Posterior cingulate gyrus (tissue), 11 donors: ENCODE measurements around the gene MYO1D.
"Not testable (repeated sequence)": the region's sequence is repeated elsewhere in the genome, so short reads cannot be mapped to it uniquely, and the experiment has no call there.

Experiments
- DNase-seq, 10 donors: peaks; one replicate each; pipeline versions ENCODE4 v3.0.0 to v3.0.0-alpha.2; 2020 to 2021; ENCODE audit warnings: mixed read lengths in 3 of 10
- intact Hi-C: fragments of 100-400 bp; cut with DNase I; formaldehyde crosslinking; loops from one replicate; pipeline ENCODE4 v1.15.1; 2023

Gene MYO1D

DNA sequence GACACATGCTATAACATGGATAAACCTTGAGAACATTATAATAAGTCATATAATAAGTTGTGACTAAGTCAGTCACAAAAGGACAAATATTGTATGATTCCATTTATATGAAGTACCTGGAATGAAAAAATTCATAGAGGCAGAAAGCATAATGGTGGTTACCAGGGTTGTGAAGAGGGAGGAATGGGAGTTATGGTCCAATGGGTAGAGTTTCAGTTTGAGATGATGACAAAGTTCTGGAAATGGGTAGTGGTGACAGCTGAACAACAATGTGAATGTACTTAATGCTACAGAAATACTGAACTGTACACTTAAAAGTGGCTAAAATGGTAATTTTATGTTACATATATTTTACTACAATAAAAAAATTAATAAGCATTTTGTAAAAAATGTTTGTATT lies 49.7 kb downstream of the MYO1D start:
- intact Hi-C loops, result no loop called here
- DNase-seq, result no peak

- DNase-seq, result no peak
- intact Hi-C loops, result no loop called here
These were observed 50.8 kb downstream of the MYO1D start for GRCh38 chr17:32826076-32826475.

- intact Hi-C loops, result no loop called here
- no peak for DNase-seq
These were observed 52.6 kb downstream of the MYO1D start for GRCh38 chr17:32824334-32824733.

DNA sequence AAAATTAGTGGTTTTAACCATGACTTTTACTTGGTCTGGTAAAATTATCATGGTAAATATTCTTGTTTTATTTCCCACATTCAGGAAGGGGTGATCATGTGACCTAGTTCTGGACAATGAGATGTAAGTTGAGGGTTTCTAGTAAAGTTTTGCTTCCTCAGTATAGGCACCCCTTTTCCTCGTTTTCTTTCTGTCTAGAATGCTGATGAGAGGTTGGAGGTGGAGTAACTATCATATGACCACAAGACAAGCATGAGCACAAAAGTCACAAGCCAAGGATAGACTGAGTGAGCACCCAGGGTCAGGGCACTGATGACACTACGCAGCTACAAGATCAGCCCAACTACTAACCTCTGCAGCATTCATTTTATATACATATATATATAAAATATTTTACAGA lies 53.9 kb downstream of the MYO1D start:
- intact Hi-C loops, result no loop called here
- DNase-seq, result no peak

DNA sequence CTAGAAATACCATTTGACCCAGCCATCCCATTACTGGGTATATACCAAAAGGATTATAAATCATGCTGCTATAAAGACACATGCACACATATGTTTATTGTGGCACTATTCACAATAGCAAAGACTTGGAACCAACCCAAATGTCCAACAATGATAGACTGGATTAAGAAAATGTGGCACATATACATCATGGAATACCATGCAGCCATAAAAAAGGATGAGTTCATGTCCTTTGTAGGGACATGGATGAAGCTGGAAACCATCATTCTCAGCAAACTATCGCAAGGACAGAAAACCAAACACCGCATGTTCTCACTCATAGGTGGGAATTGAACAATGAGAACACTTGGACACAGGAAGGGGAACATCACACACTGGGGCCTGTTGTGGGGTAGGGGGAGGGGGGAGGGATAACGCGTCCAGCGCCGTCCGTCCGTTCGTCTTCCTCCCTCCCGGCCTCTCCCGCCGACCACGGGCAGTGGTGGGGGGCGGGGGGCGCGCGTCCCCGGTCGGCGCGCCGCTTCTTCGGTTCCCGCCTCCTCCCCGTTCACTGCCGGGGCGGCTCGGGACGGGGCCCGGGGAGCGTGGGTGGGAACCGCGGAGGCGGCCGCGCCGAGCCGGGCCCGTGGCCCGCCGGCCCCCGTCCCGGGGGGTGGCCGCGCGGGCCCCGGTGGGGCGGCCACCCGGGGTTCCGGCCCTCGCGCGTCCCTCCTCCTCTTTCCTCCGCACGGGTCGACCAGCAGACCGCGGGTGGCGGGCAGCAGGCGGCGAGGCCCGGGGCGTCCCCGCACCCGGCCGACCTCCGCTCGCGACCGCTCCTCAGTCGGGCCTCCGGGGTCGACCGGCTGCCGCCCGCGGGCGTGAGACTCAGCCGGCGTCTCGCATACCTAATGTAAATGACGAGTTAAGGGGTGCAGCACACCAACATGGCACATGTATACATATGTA lies 54.7 kb downstream of the MYO1D start:
- peak in 1 of 10 donors; percentile 59 for DNase-seq
- intact Hi-C loops, result not testable (repeated sequence)

GRCh38 chr17:32820440-32820839 lies 56.5 kb downstream of the MYO1D start:
- intact Hi-C loops, result no loop called here
- no peak for DNase-seq

GRCh38 chr17:32819787-32820186 lies 57.1 kb downstream of the MYO1D start:
- intact Hi-C loops, result no loop called here
- DNase-seq, result no peak

- no peak for DNase-seq
- intact Hi-C loops, result no loop called here
These were observed 57.9 kb downstream of the MYO1D start for GRCh38 chr17:32819035-32819434.

DNA sequence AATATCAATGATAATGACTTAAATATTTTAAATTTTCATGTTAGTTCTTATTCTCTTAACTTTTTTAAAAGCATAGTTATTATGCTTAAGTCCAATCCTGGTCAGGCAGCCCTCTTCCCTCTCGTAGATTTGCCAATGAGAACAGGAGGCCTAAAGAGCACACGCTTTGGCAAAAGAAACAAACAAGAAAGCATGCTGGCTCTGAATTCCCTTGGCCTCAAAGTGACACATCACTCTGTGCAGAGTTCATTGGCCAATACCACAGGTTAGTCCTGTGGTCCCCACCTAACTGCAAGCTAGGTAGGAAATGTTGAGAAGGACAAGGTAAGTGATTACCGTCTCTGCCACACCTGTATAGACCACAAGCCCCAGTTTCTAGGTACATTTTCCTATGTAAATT lies 61.5 kb downstream of the MYO1D start:
- intact Hi-C loops, result no loop called here
- DNase-seq, result no peak

GRCh38 chr17:32814836-32815235 lies 62.1 kb downstream of the MYO1D start:
- intact Hi-C loops, result no loop called here
- DNase-seq, result no peak

DNA sequence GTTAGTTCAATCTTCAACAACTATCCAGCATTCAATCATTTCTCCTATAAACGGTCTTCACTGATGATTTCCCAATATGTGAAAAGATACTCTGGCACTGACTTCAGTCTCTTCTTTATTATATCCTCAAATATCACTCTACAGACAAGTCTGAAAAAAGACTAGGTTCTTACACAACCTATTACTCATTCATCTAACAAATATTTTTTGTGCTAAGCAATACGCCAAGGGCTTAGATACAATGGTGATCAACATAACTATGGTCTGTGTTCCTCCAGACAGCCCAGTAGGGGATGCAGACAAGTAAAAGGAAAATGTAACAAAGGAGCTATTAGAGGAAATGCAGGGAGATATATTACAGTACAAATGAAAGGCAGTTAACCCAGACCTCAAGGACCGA lies 63.9 kb downstream of the MYO1D start:
- intact Hi-C loops, result no loop called here
- no peak for DNase-seq

- no peak for DNase-seq
- intact Hi-C loops, result no loop called here
These were observed 66.2 kb downstream of the MYO1D start for GRCh38 chr17:32810690-32811089.

- no peak for DNase-seq
- intact Hi-C loops, result no loop called here
These were observed 69.3 kb downstream of the MYO1D start for GRCh38 chr17:32807577-32807976.

GRCh38 chr17:32806646-32807045 lies 70.3 kb downstream of the MYO1D start:
- DNase-seq, result no peak
- intact Hi-C loops, result no loop called here

DNA sequence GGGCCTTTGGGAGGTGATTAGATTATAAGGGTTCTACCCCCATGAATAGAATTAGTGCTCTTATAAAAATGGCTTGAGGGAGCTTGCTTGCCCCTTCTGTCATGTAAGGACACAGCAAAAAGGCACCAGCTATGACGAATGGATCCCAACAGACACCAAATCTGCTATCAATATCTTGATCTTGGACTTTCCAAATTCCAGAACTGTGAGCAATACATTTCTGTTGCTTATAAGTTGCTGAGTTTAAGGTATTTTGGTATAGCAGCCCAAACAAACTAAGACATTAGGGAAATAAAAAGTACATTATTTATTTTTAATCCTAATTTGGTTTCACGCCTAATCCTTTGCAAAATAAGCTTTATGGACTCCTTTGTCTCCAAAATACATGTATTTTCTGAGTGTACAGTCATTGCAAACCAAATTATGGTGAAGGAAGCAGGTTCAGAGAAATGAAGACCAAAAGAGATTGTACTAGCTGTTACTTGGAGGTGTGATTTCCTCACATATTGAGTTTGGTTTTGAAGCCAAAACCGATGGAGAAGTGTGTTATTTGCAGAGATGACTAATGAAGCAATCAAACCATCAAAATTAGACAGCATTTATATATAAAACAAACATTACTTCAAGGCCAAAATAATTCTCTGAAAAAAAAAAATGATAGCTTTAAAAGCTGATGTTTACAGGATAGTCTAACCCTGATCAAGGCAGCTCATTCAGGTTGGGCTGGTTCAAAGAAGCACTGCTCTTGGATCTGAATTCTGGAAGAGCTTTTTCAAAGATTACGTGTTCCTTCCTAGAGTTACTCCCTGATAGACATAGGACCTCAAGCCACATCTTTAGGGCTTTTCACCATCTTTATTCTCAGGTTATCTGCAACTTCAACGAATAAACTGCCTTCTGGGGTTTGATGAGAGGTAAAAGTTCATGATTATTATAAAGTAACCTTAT lies 71.6 kb downstream of the MYO1D start:
- intact Hi-C loops, result no loop called here
- no peak for DNase-seq

- intact Hi-C loops, result no loop called here
- no peak for DNase-seq
These were observed 73.4 kb downstream of the MYO1D start for GRCh38 chr17:32803544-32803943.

DNA sequence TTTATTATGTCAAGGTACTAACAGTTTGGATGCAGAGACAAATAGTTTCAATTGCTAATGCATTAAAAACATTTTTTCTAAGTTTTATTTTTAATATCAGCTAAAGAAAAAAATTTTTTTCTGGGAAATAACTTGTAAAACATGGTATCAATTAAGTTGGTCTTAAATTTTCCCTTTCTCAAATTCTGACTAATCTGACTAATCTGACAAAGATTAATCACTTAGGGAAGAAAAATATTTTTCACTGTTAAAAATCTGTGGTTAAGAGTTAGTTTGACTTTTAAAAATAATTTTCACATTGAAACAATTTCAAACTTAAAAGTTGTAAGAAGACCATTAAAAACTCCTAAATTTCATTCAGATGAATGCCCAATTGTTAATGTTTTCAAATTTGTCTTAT lies 74.6 kb downstream of the MYO1D start:
- intact Hi-C loops, result no loop called here
- no peak for DNase-seq

DNA sequence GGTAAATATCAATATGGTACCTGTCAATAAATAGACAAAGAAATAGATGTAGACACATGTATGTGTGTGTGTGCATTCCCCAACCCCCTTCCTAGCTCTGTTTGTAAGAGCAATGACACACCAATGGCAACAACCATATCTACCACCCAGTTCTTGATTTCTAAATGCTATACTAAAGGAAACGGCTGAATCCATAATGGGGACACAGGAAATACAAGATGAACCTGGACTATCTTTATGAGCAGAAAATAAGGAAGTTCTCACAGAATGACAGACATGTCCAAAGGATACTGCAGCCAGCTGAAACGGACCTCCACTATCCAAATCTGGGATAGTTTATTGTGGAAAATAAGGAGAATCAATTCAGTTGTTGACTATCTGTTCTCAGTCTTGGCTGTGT lies 75.3 kb downstream of the MYO1D start:
- DNase-seq, result no peak
- intact Hi-C loops, result no loop called here

GRCh38 chr17:32801193-32801592 lies 75.7 kb downstream of the MYO1D start:
- peak in 1 of 10 donors; percentile 54 for DNase-seq
- intact Hi-C loops, result no loop called here

- no peak for DNase-seq
- intact Hi-C loops, result no loop called here
These were observed 78.0 kb downstream of the MYO1D start for GRCh38 chr17:32798938-32799337.

DNA sequence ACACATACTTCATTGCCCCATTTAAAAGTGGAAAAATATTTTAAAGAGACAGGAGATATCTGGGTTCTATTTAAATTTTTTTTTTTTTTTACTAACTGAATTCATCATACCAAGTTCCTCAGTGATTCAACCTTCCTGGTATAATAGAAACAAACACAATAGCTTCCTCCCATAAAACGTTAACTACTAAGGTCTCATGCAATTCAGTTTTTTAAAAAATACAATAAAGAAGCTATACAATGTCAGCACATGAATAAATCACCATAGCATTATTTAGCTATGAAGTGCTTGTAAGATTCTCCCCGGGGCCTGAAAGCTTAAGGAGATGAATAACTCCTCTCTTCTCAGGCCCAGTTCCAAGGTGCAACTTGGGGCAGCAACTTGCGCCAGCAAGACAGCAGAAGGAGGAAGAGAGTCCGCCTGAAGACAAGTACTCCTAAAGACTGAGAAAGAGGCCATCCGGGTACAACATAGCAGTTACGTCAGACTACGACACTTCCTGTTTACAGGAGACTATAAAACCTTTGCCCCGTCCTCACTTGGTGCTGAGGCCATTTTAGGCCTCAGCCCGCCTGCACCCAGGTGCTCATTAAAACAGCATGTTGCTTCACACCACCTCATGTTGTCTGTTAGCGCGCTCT lies 81.5 kb downstream of the MYO1D start:
- intact Hi-C loops, result no loop called here
- no peak for DNase-seq
